WI38 (cell line): ENCODE measurements around the gene PSMB3.

Source experiments
- H3K4me3 ChIP-seq: 2 replicates; pipeline ENCODE4 v1.5.1; 2011; ENCODE audit warnings: low read depth, mild to moderate bottlenecking, control low read depth, low read length
- TF ChIP-seq, protein P1 (sequence below): IDR thresholded peaks from 2 replicates; pipeline ENCODE4 v1.5.1; 2012; ENCODE audit warnings: low read depth, mild to moderate bottlenecking, control low read depth, low read length

The PSMB3 gene

GRCh38 chr17:38711792-38712571 is 40.6 kb upstream of the PSMB3 start:
- TF ChIP-seq, protein P1, sequence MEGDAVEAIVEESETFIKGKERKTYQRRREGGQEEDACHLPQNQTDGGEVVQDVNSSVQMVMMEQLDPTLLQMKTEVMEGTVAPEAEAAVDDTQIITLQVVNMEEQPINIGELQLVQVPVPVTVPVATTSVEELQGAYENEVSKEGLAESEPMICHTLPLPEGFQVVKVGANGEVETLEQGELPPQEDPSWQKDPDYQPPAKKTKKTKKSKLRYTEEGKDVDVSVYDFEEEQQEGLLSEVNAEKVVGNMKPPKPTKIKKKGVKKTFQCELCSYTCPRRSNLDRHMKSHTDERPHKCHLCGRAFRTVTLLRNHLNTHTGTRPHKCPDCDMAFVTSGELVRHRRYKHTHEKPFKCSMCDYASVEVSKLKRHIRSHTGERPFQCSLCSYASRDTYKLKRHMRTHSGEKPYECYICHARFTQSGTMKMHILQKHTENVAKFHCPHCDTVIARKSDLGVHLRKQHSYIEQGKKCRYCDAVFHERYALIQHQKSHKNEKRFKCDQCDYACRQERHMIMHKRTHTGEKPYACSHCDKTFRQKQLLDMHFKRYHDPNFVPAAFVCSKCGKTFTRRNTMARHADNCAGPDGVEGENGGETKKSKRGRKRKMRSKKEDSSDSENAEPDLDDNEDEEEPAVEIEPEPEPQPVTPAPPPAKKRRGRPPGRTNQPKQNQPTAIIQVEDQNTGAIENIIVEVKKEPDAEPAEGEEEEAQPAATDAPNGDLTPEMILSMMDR: no peak
- H3K4me3 ChIP-seq: no peak overlapping the region

DNA sequence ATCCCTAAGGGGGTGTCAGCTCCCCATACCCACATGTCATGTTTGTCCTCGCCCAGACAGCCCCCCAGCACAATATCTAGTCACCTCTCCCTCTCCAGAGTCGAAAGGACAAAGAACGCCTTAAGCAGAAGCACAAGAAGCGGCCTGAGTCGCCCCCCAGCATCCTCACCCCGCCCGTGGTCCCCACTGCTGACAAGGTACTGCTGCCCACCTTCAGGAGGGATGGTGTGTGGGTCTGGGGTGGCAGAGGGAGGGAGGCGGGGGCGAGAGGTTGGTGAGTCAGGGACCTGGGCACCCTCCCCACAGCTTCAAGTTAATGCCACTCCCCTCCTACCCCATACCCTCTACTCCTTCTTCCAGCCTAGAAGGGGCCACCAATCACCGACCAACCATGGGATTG is 39.9 kb upstream of the PSMB3 start:
- no peak overlapping the region for H3K4me3 ChIP-seq
- TF ChIP-seq, protein P1: no peak

- H3K4me3 ChIP-seq: no peak overlapping the region
- TF ChIP-seq, protein P1: no peak
Observed at GRCh38 chr17:38713456-38714075, 39.0 kb upstream of the PSMB3 start.

GRCh38 chr17:38715216-38715943 is 37.2 kb upstream of the PSMB3 start:
- H3K4me3 ChIP-seq: no peak overlapping the region
- TF ChIP-seq, protein P1: no peak

- no peak overlapping the region for H3K4me3 ChIP-seq
- TF ChIP-seq, protein P1: no peak
Observed at GRCh38 chr17:38716368-38717005, 36.1 kb upstream of the PSMB3 start.

- H3K4me3 ChIP-seq: no peak overlapping the region
- TF ChIP-seq, protein P1: no peak
Observed at GRCh38 chr17:38717139-38717745, 35.3 kb upstream of the PSMB3 start.
